Medulla oblongata (tissue), 1 donor: Measurements from ENCODE around the gene SERPINA3.
"Not testable (repeated sequence)": the region's sequence is repeated elsewhere in the genome, so short reads cannot be mapped to it uniquely, and the experiment has no call there.

Experiments
- DNase-seq: peaks from one replicate; pipeline ENCODE4 v3.0.0-alpha.2; 2015; ENCODE audit errors: extremely low spot score

SERPINA3 gene

GRCh38 chr14:94633121-94633520 lies 20.9 kb downstream of the SERPINA3 start:
- DNase-seq: no peak

DNA sequence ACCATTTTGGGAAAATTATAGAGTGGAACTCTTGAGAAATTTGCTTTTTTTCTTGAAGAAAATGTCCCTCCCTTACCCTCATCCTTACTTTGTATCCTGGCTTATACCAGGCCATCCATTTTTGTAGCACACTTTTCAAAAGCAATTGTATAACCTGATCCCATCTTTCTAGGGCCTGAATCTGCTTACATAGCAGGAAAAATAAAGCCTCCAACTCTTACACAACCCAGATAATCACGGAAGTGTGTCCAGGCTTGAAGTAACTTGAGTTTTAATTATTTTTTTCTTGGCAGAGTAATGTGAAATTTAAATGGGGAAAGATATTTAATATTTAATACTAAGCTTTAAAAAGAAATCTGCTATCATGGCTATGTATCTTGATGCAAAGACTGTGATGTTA lies 23.0 kb downstream of the SERPINA3 start:
- no peak for DNase-seq

- DNase-seq: no peak
Observed at GRCh38 chr14:94636744-94637412, 24.7 kb downstream of the SERPINA3 start.

DNA sequence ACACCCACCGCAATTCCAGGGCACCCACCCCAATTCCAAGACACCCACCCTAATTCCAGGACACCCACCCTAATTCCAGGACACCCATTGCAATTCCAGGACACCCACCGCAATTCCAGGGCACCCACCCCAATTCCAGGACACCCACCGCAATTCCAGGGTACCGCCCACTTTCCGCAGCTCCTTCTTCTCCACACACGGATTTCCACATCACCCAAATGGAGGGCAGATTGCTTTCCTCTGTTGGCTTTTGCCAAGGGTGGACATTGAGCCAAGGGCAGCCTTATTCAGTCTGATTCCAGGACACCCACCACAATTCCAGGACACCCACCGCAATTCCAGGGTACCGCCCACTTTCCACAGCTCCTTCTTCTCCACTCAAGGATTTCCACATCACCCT lies 25.6 kb downstream of the SERPINA3 start:
- not testable (repeated sequence) for DNase-seq

GRCh38 chr14:94638339-94638738 lies 26.1 kb downstream of the SERPINA3 start:
- no peak for DNase-seq

DNA sequence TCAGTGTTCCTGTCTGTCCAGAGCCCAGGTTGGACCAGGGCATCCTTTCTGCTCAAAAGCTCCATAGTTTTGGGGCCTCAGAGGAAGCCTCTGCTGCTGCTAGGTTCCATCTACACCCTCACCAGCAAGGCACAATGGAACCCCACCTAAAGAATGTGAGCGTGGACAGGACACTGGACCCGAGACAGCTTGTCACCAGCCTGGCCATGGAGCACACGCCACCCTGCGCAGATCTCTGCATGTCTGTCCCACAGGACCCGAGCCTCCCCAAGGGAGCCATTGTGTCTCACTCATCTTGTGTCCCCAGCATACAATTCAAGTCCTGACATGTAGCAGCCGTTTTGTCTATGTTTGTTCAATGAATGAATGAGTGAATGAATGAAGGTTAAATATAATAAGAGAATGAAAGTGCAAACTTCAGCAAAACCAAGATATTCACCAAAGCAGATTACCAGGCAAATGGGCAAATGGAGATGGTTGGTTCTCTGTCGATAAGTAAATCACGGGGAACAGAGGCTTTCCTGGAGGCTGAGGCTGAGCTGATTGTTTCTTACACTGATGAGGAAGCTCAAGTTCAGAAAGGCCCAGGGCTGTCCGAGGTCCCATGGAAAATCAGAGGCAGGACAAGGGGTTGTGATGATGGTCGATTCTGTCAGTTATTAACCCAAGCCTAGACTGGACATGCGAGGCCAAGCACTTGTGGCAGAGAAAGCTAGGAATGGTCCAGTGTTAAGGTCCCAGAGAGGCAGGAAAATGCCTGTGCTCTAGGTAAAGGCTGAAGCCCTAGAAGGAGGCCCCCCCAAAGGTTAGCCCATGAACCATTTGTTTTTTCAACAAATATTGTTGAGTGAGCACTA lies 27.0 kb downstream of the SERPINA3 start:
- DNase-seq: no peak

DNA sequence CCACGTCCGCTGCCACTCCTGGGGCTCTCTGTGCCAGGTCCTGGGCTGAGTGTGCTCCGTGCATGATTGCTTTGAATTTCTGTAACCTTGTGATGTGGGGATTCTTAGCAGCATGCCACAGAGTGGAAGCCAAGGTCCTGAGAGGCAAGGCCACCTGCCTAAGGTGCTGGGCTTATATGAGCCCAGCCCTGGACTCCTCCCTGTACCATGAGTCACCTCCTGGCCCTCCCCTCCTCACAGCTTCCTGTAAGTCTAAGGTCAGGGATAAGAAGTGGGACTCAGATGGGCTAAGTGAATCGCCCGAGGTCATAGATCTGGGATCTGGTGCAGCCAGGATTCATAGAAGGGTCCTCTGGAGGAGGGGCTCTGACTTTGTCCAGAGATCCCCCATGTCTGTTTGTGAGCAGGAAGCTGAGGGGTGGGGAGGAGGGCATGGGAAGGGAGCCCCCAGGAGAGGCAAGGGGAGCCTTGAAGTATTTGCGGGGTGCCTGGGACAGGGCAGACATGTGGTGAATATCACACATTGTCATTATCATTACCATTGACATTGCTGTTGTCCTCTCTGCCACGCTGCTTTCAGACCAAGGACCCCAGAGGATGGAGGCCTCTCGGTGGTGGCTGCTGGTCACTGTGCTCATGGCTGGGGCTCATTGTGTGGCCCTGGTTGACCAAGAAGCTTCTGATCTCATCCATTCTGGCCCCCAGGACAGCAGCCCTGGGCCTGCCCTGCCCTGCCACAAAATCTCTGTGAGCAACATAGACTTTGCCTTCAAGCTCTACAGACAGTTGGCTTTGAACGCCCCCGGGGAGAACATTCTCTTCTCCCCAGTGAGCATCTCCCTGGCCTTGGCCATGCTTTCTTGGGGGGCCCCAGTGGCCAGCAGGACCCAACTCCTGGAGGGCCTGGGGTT lies 28.8 kb downstream of the SERPINA3 start:
- no peak for DNase-seq

- DNase-seq: no peak
Observed at GRCh38 chr14:94641632-94641955, 29.4 kb downstream of the SERPINA3 start.

DNA sequence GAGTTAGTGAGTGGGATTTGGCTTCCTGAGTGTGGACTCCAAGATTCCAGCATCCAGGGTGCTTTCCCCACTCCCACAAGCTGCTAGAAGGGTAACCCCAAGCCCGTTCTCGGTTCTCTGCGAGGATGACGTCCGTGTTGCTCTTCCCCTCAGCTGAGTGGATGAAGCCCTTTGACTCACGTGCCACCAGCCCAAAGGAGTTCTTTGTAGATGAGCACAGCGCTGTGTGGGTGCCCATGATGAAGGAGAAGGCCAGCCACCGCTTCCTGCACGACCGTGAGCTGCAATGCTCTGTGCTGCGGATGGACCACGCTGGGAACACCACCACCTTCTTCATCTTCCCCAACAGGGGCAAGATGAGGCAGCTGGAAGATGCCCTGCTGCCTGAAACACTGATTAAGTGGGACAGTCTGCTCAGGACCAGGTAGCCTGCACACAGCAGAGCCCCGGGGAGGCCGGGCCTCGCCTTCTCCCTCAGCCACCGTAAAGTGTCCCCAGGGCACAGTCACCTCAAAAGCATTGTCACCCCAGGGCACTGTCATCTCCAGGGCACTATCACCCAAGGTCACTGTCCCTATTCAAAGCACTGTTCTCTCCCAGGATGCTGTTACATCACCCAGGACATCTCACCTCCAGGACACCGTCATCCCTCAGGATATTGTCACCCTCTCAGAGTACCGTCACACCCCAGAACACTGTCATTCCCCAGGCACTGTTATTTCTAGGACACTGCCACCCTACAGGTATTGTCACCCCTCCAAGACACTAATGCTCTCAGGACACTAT lies 31.3 kb downstream of the SERPINA3 start:
- no peak for DNase-seq

- DNase-seq: no peak
Observed at GRCh38 chr14:94644102-94644535, 31.9 kb downstream of the SERPINA3 start.

DNA sequence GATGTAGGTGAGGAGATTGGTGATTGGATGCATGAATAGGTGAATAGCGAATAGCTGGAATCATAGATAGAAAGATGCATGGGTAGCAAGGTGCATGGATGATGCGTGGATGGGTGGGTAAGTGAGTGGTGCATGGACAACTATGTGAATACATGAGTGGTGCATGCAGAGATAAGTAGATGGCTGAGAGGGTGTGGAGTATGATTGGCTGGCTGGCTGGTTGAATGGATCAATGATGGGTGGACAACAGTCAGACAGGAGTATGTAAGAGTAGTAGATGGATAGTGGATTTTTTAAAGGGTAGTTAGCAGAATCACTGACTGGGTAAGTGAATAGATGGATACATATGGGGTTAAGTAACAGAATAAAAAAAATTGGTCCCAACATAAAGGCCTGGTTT lies 33.9 kb downstream of the SERPINA3 start:
- no peak for DNase-seq

- no peak for DNase-seq
Observed at GRCh38 chr14:94646481-94646880, 34.3 kb downstream of the SERPINA3 start.

- no peak for DNase-seq
Observed at GRCh38 chr14:94648801-94649200, 36.6 kb downstream of the SERPINA3 start.

DNA sequence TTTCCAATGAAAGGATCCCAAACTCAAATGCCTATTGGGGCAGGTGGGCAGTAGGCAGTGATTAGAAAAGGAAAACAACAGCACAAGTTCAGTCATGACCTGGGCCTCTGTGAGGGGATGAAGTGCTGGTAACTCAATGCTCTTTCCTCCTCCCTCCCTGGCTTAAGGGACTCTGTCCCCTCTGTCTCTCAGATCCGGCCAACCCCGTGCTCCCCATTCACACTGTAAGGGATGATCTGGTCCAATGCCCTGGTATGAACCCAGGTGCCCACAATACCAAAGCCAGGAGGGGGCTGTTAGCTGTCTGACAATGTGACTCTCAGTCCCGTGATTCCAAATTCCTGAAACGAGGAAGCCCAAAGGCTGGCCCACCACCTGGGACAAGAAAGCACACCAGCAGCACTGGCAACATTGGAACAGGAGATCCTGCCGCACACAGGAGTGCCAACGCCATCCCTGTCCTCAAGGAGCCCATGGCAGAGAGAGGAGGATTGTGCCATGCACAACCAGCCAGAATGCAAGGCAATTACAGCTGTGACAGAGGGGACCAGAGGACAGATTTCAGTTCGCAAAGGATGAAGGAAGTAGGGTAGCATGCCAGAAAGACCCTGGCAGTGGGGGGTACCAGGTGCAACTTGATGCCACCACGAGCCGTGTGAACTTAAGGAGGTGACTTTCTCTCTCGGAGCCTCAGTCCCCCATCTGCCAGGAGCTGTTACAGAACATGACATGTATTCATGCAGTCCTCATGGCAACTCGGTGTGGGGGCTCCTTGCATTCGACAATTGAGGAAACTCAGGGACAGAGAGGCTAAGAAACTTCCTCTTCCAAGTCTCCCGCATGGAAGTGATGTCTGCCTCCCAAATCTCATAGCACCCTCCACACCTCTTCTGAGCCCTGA lies 37.6 kb downstream of the SERPINA3 start:
- no peak for DNase-seq

- no peak for DNase-seq
Observed at GRCh38 chr14:94650444-94650775, 38.2 kb downstream of the SERPINA3 start.

DNA sequence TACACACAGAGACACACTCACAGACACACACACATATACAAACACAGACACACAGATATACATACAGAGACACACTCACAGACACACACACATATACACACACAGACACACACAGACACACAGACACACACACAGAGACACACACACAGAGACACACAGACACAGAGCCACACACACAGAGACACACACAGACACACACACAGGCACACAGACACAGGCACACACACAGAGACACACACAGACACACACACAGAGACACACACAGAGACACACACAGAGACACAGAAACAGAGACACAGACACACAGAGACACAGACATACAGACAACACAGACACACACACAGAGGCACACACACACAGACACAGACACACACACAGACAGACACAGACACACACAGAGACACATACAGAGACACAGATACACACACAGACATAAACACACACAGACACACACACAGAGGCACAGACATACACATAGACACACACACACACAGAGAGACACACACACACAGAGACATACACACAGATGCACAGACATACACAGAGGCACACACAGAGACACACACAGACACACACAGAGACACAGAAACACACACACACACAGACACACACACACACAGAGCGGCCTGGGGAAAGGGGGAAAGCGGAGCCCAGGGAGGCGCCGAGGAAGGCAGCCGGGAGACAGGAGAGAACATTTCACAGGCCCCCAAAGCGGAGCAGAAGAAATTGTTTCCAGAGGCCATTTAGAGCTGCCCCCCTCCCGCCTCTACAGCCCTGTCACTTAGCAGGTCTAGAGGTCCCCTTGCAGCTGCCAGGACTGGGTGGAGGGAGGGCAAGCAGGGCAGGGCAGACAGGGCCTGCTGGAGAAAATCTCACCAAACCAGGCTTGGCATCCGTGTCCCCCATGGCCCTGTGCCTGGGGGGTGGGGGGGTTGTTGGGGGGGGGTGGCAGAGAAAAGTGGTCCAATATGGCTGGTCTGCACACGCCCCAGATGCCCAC lies 38.9 kb downstream of the SERPINA3 start:
- no peak for DNase-seq

GRCh38 chr14:94653321-94653720 lies 41.1 kb downstream of the SERPINA3 start:
- DNase-seq: no peak

DNA sequence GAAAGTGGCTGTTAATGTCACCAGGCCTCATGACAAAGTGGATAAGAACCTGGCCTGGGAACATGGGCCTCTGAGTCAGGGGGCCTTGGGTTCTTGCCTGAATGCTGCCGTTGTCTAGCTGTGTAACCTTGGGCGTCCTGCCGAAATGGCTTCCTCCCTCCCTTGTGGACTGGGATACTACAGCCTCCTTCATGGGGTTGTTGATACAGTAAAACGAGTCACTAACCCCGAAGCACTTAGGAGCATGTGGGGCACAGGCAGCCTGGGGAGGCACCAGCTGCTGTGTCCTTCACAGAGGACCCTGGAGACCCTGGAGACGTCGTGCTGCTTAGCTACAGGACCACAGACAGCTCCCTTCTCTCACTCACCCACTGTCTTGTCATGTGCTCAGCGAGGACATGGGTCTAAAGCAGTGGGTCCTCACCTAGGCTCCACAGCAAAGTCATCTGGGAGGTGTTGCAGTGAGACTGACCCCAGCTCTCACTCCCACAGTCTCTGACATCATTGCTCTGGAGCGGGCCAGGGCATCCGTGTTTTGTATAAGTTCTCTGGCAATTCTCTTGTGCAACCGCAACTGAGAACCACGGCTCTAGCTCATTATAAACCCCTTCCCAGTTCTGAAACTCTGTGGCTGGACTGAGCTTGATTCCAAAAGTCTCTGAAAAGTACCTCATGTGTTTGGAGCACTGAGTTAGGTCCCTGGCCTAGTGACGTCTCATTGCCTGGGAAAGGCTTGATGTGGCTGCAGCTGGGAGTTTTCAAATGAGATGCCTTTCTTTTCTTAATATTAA lies 42.1 kb downstream of the SERPINA3 start:
- no peak for DNase-seq
